Activated CD4-positive, alpha-beta T cell treated with anti-CD3 and anti-CD28 coated beads for 48 hours (primary cell): ENCODE measurements around the gene CGB5.
"Not testable (repeated sequence)": the region's sequence is repeated elsewhere in the genome, so short reads cannot be mapped to it uniquely, and the experiment has no call there.

Experiments
- DNase-seq: peaks from one replicate; pipeline ENCODE4 v3.0.0-alpha.2; 2020

The CGB5 gene

GRCh38 chr19:49022116-49022515 is 21.5 kb upstream of the CGB5 start:
- no peak for DNase-seq

GRCh38 chr19:49024233-49024632 is 19.4 kb upstream of the CGB5 start, which contains the start of gene CGB3:
CGB3 (minus strand) TSS chr19:49024333; CDS start chr19:49023971, 362 bp downstream.
- not testable (repeated sequence) for DNase-seq

GRCh38 chr19:49025088-49025487 is 18.6 kb upstream of the CGB5 start:
- not testable (repeated sequence) for DNase-seq

GRCh38 chr19:49025599-49025998 is 18.0 kb upstream of the CGB5 start:
- DNase-seq, result not testable (repeated sequence)

GRCh38 chr19:49028686-49029085 is 15.0 kb upstream of the CGB5 start:
- not testable (repeated sequence) for DNase-seq

- not testable (repeated sequence) for DNase-seq
These were observed 13.9 kb upstream of the CGB5 start for GRCh38 chr19:49029749-49030148.

- DNase-seq, result not testable (repeated sequence)
These were observed 13.3 kb upstream of the CGB5 start for GRCh38 chr19:49030323-49030722.

- peak; percentile 91 for DNase-seq
These were observed 11.9 kb upstream of the CGB5 start, which contains the start of gene CGB2 for GRCh38 chr19:49031642-49032301. CGB2 (plus strand) TSS chr19:49031890; CDS start chr19:49032096, 206 bp downstream.

GRCh38 chr19:49036815-49037214 is 6.8 kb upstream of the CGB5 start, which contains the start of gene CGB1:
CGB1 (minus strand) TSS chr19:49036895; CDS start chr19:49036711, 184 bp downstream.
- DNase-seq, result peak; percentile 82

- DNase-seq, result not testable (repeated sequence)
These were observed 5.5 kb upstream of the CGB5 start for GRCh38 chr19:49038111-49038510.

- not testable (repeated sequence) for DNase-seq
These were observed 4.9 kb upstream of the CGB5 start for GRCh38 chr19:49038557-49039276.

- not testable (repeated sequence) for DNase-seq
These were observed 3.9 kb upstream of the CGB5 start for GRCh38 chr19:49039736-49040135.

GRCh38 chr19:49042177-49042576 is 1.5 kb upstream of the CGB5 start:
- DNase-seq, result no peak

GRCh38 chr19:49042666-49043065 is 982 bp upstream of the CGB5 start:
- DNase-seq, result not testable (repeated sequence)

GRCh38 chr19:49049011-49049410 is 5.4 kb downstream of the CGB5 start, which contains the start of gene CGB8:
CGB8 (minus strand) TSS chr19:49049111; CDS start chr19:49048739, 372 bp downstream.
- not testable (repeated sequence) for DNase-seq

- not testable (repeated sequence) for DNase-seq
These were observed 6.2 kb downstream of the CGB5 start for GRCh38 chr19:49049834-49050233.

GRCh38 chr19:49050376-49051033 is 6.9 kb downstream of the CGB5 start:
- not testable (repeated sequence) for DNase-seq

GRCh38 chr19:49056101-49056901 is 12.7 kb downstream of the CGB5 start:
- DNase-seq, result peak; percentile 53

- DNase-seq, result not testable (repeated sequence)
These were observed 13.4 kb downstream of the CGB5 start for GRCh38 chr19:49056902-49057596.

- peak; percentile 60 for DNase-seq
These were observed 14.1 kb downstream of the CGB5 start, which contains the start of gene CGB7 for GRCh38 chr19:49057636-49058234. CGB7 (minus strand) TSS chr19:49057749; CDS start chr19:49055375, 2,374 bp downstream.

- DNase-seq, result peak; percentile 67
These were observed 14.9 kb downstream of the CGB5 start for GRCh38 chr19:49058562-49058961.
